ENCODE measurements around the gene TAF6.

The TAF6 gene

DNA sequence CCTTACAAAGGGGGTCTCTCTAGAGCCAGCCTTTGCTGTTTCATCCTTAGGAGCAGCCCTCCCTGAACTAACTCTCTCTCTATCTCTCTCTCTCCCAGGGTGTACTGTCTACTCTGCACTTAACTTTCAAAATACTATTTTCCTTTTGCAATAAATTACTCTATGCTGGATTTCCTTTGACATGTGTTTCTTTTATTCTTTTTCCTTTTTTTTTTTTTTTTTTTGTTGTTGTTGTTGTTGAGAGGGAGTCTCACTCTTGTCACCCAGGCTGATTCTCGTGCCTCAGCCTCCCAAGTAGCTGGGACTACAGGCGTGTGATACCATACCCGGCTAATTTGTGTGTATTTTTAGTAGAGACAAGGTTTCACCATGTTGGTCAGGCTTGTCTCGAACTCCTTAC is 36.2 kb downstream of the TAF6 start:
- peaks cover 10% of the 10 kb centered on the region for H3K27me3 Mint-ChIP-seq (ENCODE audit: low read depth)
- peaks cover 8% of the 10 kb centered on the region for H3K36me3 Mint-ChIP-seq (ENCODE audit: low read depth)
- H3K27ac Mint-ChIP-seq, result peak overlapping the region; percentile 81
- H3K4me1 Mint-ChIP-seq (ENCODE audit: low read depth), result peaks cover 22% of the 10 kb centered on the region
- H3K4me3 Mint-ChIP-seq, result peak overlapping the region; percentile 90
- no peaks in the 10 kb centered on the region for H3K9me3 Mint-ChIP-seq

- H3K4me1 Mint-ChIP-seq (ENCODE audit: low read depth), result peaks cover 22% of the 10 kb centered on the region
- H3K36me3 Mint-ChIP-seq (ENCODE audit: low read depth), result peaks cover 14% of the 10 kb centered on the region
- peaks cover 10% of the 10 kb centered on the region for H3K27me3 Mint-ChIP-seq (ENCODE audit: low read depth)
- H3K27ac Mint-ChIP-seq, result peak within 1 kb of the TSS; percentile 85
- H3K9me3 Mint-ChIP-seq, result no peaks in the 10 kb centered on the region
- peak within 1 kb of the TSS; percentile 90 for H3K4me3 Mint-ChIP-seq
Measured at GRCh38 chr7:100081535-100082102, 37.5 kb downstream of the TAF6 start, which contains the start of gene ZNF3. Gene ZNF3, minus strand, starts transcription at chr7:100081723. Its CDS starts 4,366 bp downstream, at chr7:100077357.

DNA sequence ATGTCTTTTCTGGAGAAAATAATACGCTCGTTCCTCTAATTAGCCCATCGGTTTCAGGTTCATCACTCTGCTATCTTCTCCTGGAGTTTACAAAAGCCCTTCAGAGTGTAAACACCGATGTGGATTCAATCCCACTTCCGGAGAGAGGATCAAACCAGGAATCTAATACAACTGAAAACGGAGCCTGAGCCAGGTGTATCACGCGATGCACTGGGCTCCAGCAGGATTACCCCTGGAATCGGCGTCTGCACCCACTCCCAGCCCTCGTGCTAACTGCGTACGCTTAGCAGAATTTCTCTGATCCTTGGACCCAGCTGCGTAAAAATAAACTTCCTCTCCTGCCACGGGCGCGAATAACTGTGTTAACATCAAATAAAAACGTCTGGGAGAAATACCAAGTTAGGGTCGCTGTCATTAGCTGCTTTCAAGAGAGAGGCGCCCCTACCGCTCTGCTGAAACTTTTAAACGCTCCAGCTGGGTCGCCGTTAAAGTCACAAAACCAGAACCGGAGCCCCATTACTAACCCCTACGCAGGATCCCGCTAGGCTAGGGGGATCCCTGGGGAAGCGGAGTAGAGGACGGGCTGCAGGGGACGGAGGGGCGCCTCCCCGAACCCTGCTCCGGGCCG is 38.1 kb downstream of the TAF6 start:
- Mint-ChIP-seq H3K36me3 (ENCODE audit: low read depth) (peaks cover 18% of the 10 kb centered on the region), H3K4me3 (peak overlapping the region; percentile 90), H3K9me3 (no peaks in the 10 kb centered on the region), H3K4me1 (ENCODE audit: low read depth) (peaks cover 22% of the 10 kb centered on the region), H3K27me3 (ENCODE audit: low read depth) (peaks cover 10% of the 10 kb centered on the region), H3K27ac (peak overlapping the region; percentile 85)

- peaks cover 37% of the 10 kb centered on the region for H3K36me3 Mint-ChIP-seq (ENCODE audit: low read depth)
- peaks cover 4% of the 10 kb centered on the region for H3K27me3 Mint-ChIP-seq (ENCODE audit: low read depth)
- H3K9me3 Mint-ChIP-seq, result no peaks in the 10 kb centered on the region
- H3K4me1 Mint-ChIP-seq (ENCODE audit: low read depth), result peaks cover 22% of the 10 kb centered on the region
- no peak overlapping the region for H3K27ac Mint-ChIP-seq
- no peak overlapping the region for H3K4me3 Mint-ChIP-seq
Measured at GRCh38 chr7:100079024-100079560, 40.1 kb downstream of the TAF6 start.

- Mint-ChIP-seq H3K27ac (no peak overlapping the region), H3K4me1 (ENCODE audit: low read depth) (peaks cover 14% of the 10 kb centered on the region), H3K36me3 (ENCODE audit: low read depth) (peaks cover 53% of the 10 kb centered on the region), H3K9me3 (peaks cover 13% of the 10 kb centered on the region), H3K27me3 (ENCODE audit: low read depth) (no peaks in the 10 kb centered on the region), H3K4me3 (no peak overlapping the region)
Measured at GRCh38 chr7:100077205-100077604, 42.0 kb downstream of the TAF6 start.

GRCh38 chr7:100075418-100075817 is 43.7 kb downstream of the TAF6 start:
- H3K27me3 Mint-ChIP-seq (ENCODE audit: low read depth), result no peaks in the 10 kb centered on the region
- no peak overlapping the region for H3K4me3 Mint-ChIP-seq
- H3K36me3 Mint-ChIP-seq (ENCODE audit: low read depth), result peaks cover 68% of the 10 kb centered on the region
- H3K9me3 Mint-ChIP-seq, result peaks cover 30% of the 10 kb centered on the region
- peaks cover 6% of the 10 kb centered on the region for H3K4me1 Mint-ChIP-seq (ENCODE audit: low read depth)
- no peak overlapping the region for H3K27ac Mint-ChIP-seq

GRCh38 chr7:100074841-100075240 is 44.3 kb downstream of the TAF6 start:
- H3K4me3 Mint-ChIP-seq, result no peak overlapping the region
- H3K9me3 Mint-ChIP-seq, result peaks cover 30% of the 10 kb centered on the region
- no peak overlapping the region for H3K27ac Mint-ChIP-seq
- H3K36me3 Mint-ChIP-seq (ENCODE audit: low read depth), result peaks cover 71% of the 10 kb centered on the region
- H3K27me3 Mint-ChIP-seq (ENCODE audit: low read depth), result no peaks in the 10 kb centered on the region
- peaks cover 3% of the 10 kb centered on the region for H3K4me1 Mint-ChIP-seq (ENCODE audit: low read depth)

GRCh38 chr7:100072462-100072861 is 46.7 kb downstream of the TAF6 start:
- Mint-ChIP-seq H3K9me3 (peaks cover 30% of the 10 kb centered on the region), H3K4me3 (no peak overlapping the region), H3K27ac (no peak overlapping the region)

DNA sequence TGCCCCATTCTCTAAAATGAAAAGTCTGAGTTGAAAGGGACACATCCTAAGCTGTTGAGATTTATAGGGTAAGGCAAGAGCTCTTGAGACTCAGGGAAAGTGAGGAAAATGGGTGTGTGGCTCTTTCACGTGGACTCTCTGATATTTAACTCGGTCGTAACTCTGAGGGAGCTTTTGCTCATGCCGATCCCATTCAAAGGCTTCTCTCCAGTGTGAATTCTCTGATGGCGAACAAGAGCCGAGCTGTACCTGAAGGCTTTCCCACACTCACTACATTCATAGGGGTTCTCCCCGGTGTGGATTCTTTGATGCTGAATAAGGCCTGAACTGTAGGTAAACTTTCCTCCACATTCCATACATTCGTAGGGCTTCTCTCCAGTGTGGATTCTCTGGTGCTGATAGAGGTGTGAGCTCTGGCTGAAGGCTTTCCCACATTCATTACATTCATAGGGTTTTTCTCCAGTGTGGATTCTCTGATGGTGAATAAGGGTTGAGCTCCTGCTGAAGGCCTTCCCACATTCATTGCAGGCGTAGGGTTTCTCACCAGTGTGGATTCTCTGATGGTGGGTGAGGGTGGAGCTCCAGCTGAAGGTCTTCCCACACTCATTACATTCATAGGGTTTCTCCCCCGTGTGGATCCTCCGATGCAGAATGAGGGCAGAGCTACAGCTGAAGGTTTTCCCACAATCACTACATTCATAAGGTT is 48.0 kb downstream of the TAF6 start:
- no peak overlapping the region for H3K4me3 Mint-ChIP-seq
- H3K27ac Mint-ChIP-seq, result no peak overlapping the region
- no peaks in the 10 kb centered on the region for H3K4me1 Mint-ChIP-seq (ENCODE audit: low read depth)
- peaks cover 75% of the 10 kb centered on the region for H3K36me3 Mint-ChIP-seq (ENCODE audit: low read depth)
- H3K9me3 Mint-ChIP-seq, result peaks cover 30% of the 10 kb centered on the region
- no peaks in the 10 kb centered on the region for H3K27me3 Mint-ChIP-seq (ENCODE audit: low read depth)

More at GRCh38 chr7:100072462-100072861, 46.7 kb downstream of the TAF6 start:
- Mint-ChIP-seq H3K36me3 (ENCODE audit: low read depth) (peaks cover 77% of the 10 kb centered on the region), H3K27me3 (ENCODE audit: low read depth) (no peaks in the 10 kb centered on the region), H3K4me1 (ENCODE audit: low read depth) (no peaks in the 10 kb centered on the region)

DNA sequence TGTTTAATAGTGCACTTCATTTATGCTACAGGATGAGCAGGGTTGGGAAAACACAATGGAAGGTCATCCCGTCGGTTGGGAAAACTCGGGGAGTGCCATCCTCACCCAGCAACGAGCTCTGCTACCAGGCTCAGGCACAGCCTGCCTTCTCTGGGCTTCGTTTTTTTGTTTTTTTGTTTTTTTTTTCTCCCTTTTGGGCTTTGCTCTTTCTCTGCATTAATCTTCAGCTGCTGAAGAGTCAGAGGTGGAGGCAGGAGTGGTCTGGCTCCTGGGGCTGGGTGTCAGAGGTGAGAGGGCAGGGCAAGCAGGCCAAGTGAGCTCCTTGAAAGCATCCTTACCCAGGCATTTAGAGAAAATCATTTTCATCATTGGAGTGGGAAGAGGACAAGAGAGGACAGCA is 49.2 kb downstream of the TAF6 start:
- no peaks in the 10 kb centered on the region for H3K27me3 Mint-ChIP-seq (ENCODE audit: low read depth)
- H3K36me3 Mint-ChIP-seq (ENCODE audit: low read depth), result peaks cover 65% of the 10 kb centered on the region
- H3K4me3 Mint-ChIP-seq, result no peak overlapping the region
- no peak overlapping the region for H3K27ac Mint-ChIP-seq
- peaks cover 30% of the 10 kb centered on the region for H3K9me3 Mint-ChIP-seq
- H3K4me1 Mint-ChIP-seq (ENCODE audit: low read depth), result no peaks in the 10 kb centered on the region

DNA sequence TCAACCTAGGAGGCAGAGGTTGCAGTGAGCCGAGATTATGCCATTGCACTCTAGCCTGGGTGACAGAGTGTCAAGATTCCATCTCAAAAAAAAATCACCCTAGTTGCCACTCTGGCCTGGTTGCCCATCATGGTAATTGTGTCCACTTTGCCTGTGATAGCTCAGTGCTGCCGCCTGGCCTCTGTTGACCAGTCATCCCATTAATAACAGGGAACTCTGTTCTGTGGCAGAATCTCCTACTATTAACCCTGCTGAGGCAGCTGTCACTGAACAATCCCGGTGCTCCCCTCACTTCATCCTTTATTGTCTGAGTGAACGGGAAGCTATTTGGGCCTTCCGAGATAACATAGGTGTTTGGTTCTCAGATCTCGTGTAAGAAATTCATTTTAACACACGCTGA is 52.2 kb downstream of the TAF6 start:
- H3K4me3 Mint-ChIP-seq, result no peak overlapping the region
- no peaks in the 10 kb centered on the region for H3K4me1 Mint-ChIP-seq (ENCODE audit: low read depth)
- peaks cover 14% of the 10 kb centered on the region for H3K9me3 Mint-ChIP-seq
- no peak overlapping the region for H3K27ac Mint-ChIP-seq
- H3K27me3 Mint-ChIP-seq (ENCODE audit: low read depth), result no peaks in the 10 kb centered on the region
- peaks cover 54% of the 10 kb centered on the region for H3K36me3 Mint-ChIP-seq (ENCODE audit: low read depth)

DNA sequence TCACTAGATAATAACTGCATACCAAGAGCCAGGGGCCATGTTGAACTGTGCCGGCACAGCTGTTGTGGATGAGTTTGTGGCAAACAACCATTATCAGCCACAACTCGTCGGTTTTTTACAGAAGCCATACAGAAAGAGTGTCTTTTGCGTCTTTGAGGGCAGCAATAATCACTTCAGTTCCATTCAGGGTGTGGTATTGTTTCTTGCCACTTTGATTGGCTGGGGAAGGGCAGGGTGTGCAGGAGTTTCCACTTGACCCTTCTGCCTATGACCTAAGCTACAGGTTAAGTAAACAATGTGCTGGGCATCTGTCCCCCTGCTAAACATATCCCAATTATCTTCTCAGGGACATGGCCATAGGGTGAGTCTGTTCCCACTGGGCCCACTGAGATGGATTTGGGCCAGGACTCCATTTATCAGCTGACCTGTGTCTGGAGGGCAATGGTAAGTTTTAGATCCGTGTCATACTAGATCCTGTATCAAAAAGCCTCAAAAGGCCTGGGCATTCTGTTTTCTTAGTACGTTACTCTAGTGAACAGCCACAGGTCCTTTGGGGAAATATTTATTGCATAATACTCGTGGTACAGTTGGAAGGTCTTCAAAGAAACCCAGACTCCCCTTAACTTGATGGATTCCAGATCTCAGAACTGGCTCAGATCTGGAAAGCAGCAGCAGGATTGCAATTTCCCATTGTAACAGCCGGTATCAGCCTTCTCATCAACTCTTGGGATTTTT is 53.5 kb downstream of the TAF6 start:
- no peaks in the 10 kb centered on the region for H3K27me3 Mint-ChIP-seq (ENCODE audit: low read depth)
- H3K9me3 Mint-ChIP-seq, result peaks cover under 1% of the 10 kb centered on the region
- peaks cover 2% of the 10 kb centered on the region for H3K4me1 Mint-ChIP-seq (ENCODE audit: low read depth)
- peaks cover 48% of the 10 kb centered on the region for H3K36me3 Mint-ChIP-seq (ENCODE audit: low read depth)
- H3K4me3 Mint-ChIP-seq, result no peak overlapping the region
- H3K27ac Mint-ChIP-seq, result no peak overlapping the region

GRCh38 chr7:100064162-100064561 is 55.0 kb downstream of the TAF6 start:
- Mint-ChIP-seq H3K4me1 (ENCODE audit: low read depth) (peaks cover 2% of the 10 kb centered on the region), H3K27me3 (ENCODE audit: low read depth) (no peaks in the 10 kb centered on the region), H3K36me3 (ENCODE audit: low read depth) (peaks cover 39% of the 10 kb centered on the region), H3K4me3 (no peak overlapping the region), H3K27ac (no peak overlapping the region), H3K9me3 (no peaks in the 10 kb centered on the region)

DNA sequence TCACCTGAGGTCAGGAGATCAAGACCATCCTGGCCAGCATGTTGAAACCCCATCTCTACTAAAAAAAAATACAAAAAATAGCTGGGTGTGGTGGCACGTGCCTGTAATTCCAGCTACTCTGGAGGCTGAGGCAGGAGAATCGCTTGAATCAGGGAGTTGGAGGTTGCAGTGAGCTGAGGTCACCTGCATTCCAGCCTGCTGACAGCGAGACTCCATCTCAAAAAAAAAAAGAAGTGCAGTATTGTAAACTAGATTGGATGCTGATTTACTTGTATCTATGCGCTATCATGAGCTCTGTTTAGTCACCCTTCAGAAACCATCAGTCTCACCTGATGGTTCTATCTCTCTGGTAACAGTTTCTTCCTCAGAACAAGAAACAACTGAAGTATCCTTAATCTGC is 55.8 kb downstream of the TAF6 start:
- Mint-ChIP-seq H3K9me3 (no peaks in the 10 kb centered on the region), H3K27ac (no peak overlapping the region), H3K36me3 (ENCODE audit: low read depth) (peaks cover 41% of the 10 kb centered on the region), H3K27me3 (ENCODE audit: low read depth) (no peaks in the 10 kb centered on the region), H3K4me3 (no peak overlapping the region), H3K4me1 (ENCODE audit: low read depth) (peaks cover 2% of the 10 kb centered on the region)
